Heart left ventricle (tissue), 16 donors: Measurements from ENCODE around the gene SCAI. TPM values are rescaled to one million over a fixed set of nuclear protein-coding genes. Genes with fewer than 3 reads are reported as not detected.
"Not testable (repeated sequence)": the region's sequence is repeated elsewhere in the genome, so short reads cannot be mapped to it uniquely, and the experiment has no call there.

Source experiments
- ATAC-seq, 4 donors: fragments of 200-7000 bp; cut with Tn5 transposase; one replicate each; pipeline ENCODE4 v1.9.1; 2020 to 2022; ENCODE audit warnings: moderate library complexity in 4 of 4, mild to moderate bottlenecking in 3 of 4, moderate number of reproducible peaks in 1 of 4
- DNase-seq, 5 donors: peaks; one replicate each; pipeline ENCODE4 v3.0.0-alpha.2; 2020
- H3K27ac ChIP-seq, 12 donors: fragments of 200-600 bp; sonication (generic) in 4 of 12; one replicate each; pipeline versions ENCODE4 v1.5.0 to v1.8.0; 2016 to 2022; ENCODE audit warnings: mild to moderate bottlenecking in 2 of 12
- H3K27me3 ChIP-seq, 9 donors: fragments of 200-600 bp; sonication (generic) in 2 of 9; one replicate each; pipeline versions ENCODE4 v1.5.1 to v1.8.0; 2016 to 2022; ENCODE audit warnings: mild to moderate bottlenecking in 3 of 9
- H3K36me3 ChIP-seq, 9 donors: fragments of 200-600 bp; sonication (generic) in 2 of 9; one replicate each; pipeline versions ENCODE4 v1.5.0 to v1.8.0; 2018 to 2022; ENCODE audit warnings: mild to moderate bottlenecking in 2 of 9
- H3K4me1 ChIP-seq, 12 donors: fragments of 200-600 bp; sonication (generic) in 4 of 12; one replicate each; pipeline versions ENCODE4 v1.5.0 to v1.8.0; 2016 to 2022; ENCODE audit warnings: mild to moderate bottlenecking in 3 of 12
- H3K4me3 ChIP-seq, 12 donors: fragments of 200-600 bp; sonication (generic) in 4 of 12; one replicate each; pipeline versions ENCODE4 v1.5.0 to v1.8.0; 2017 to 2022; ENCODE audit warnings: mild to moderate bottlenecking in 9 of 12, moderate library complexity in 4 of 12
- H3K9me3 ChIP-seq, 12 donors: fragments of 200-600 bp; sonication (generic) in 4 of 12; one replicate each; pipeline versions ENCODE4 v1.5.0 to v1.8.0; 2016 to 2022; ENCODE audit warnings: mild to moderate bottlenecking in 1 of 12
- CTCF ChIP-seq, 12 donors: fragments of 200-600 bp; sonication (generic) in 4 of 12; IDR thresholded peaks; one replicate each; pipeline versions ENCODE4 v1.5.0 to v1.8.0; 2018 to 2022; ENCODE audit warnings: antibody characterized with exemption in 12 of 12, mild to moderate bottlenecking in 5 of 12
- POLR2A ChIP-seq, 2 donors: fragments of 450-650 bp; IDR thresholded peaks; one replicate each; pipeline ENCODE4 v1.6.1; 2017; ENCODE audit warnings: antibody characterized with exemption in 2 of 2, mild to moderate bottlenecking in 2 of 2, moderate library complexity in 2 of 2
- WGBS, 4 donors: extraction: QIAGEN DNeasy Blood & Tissue Kit in 2 of 4; methylation state at CpG; one replicate each; pipeline versions ENCODE4 v1.1.5 to v1.1.7; 2013 to 2018; 5-methylcytosine and 5-hydroxymethylcytosine counted together
- intact Hi-C, 10 donors: fragments of 100-400 bp; cut with DNase I; formaldehyde crosslinking; loops; one replicate each; pipeline versions ENCODE4 v1.11.1 to v1.14.2; 2022
- polyA plus RNA-seq, 2 donors: library from polyadenylated mRNA; stranded (reverse); fragments of 200-250 nt; gene quantifications; one replicate each; pipeline ENCODE4 v1.2.3, GENCODE V29; 2013
- total RNA-seq, 9 donors: library from RNA; depleted of rRNA in 2 of 9; stranded (reverse); fragments of >200 nt in 2 of 9; fragmentation: NEBNext Ultra II Directional in 3 of 9; extraction: Animal tissue kit (Norgen Biotek cat#: 25700) in 3 of 9; gene quantifications; one replicate each; pipeline versions ENCODE4 v1.1.0 to v1.2.4, GENCODE V29; 2016 to 2023
- donor health status: ischemic (EF 13 %, LVEDD 7.1; RV severe dilation, severe dysfunction).
- donor health status: healthy with polysubstance abuse.
- donor health status: DM: no; HTN: yes; CAD: no.
- donor health status: DM: no; HTN: no; CAD: no.
- donor health status: ischemic (EF 25% LVEDD 6.9; RV normal size, moderate dysfunction).
- donor health status: ischemic (EF 25% LVEDD 5.7; RV mildly dilated, moderate dysfunction).
- donor health status: healthy.
- donor health status: DM: yes; HTN: yes; CAD: no.
- donor health status: ischemic (EF 35%, LVEDD 5.7; RV mildly dilated, moderate dysfunction).
- donor health status: nonischemic (EF 11% LVEDD 7.7; RV severe dilation, severe dysfunction).
- donor health status: DM: yes; HTN: yes; CAD: no.
- donor health status: PGD.
- donor health status: ischemic (EF 29% LVEDD 5.4; RV normal size, mild dysfunction).
- donor health status: nonischemic (EF 23%, LVEDD 6.1; RV moderate dilation, normal function).

Gene SCAI
- total and polyA plus RNA-seq, 11 donors = 1.4 to 5.3 (median 3.8) TPM

GRCh38 chr9:125038166-125038565, 105.2 kb downstream of the SCAI start:
- Histone ChIP-seq H3K4me3 (no peak overlapping the region), H3K9me3 (no peaks in the 10 kb centered on the region), H3K36me3 (no peaks in the 10 kb centered on the region), H3K27me3 (no peaks in the 10 kb centered on the region), H3K4me1 (no peaks in the 10 kb centered on the region), H3K27ac (no peak overlapping the region)
- no peak for DNase-seq
- TF ChIP-seq POLR2A (IDR thresholded peaks at IDR 0.05) = no peak
- no peak for TF ChIP-seq CTCF (IDR thresholded peaks at IDR 0.05)
- ATAC-seq = no peak
- intact Hi-C loops = no loop called here
- 79 to 85% (median 80%) methylated on average over 2 of the region's 2 CpGs for WGBS, 4 donors

GRCh38 chr9:125028041-125028440, 115.3 kb downstream of the SCAI start:
- no peak for DNase-seq
- Histone ChIP-seq H3K9me3 (no peaks in the 10 kb centered on the region), H3K36me3 (peaks cover 0 to 35% (median 19%) of the 10 kb centered on the region in 9 donors), H3K27me3 (no peaks in the 10 kb centered on the region), H3K4me1 (no peaks in the 10 kb centered on the region), H3K4me3 (no peak overlapping the region), H3K27ac (no peak overlapping the region)
- intact Hi-C loops = no loop called here
- ATAC-seq = no peak
- no peak for TF ChIP-seq CTCF (IDR thresholded peaks at IDR 0.05)
- TF ChIP-seq POLR2A (IDR thresholded peaks at IDR 0.05) = no peak
- WGBS, 4 donors = 94 to 97% (median 96%) methylated on average over 3 of the region's 3 CpGs

GRCh38 chr9:125024917-125025316, 118.4 kb downstream of the SCAI start:
- Histone ChIP-seq H3K4me1 (no peaks in the 10 kb centered on the region), H3K27me3 (no peaks in the 10 kb centered on the region), H3K27ac (no peak overlapping the region), H3K4me3 (no peak overlapping the region), H3K36me3 (peaks cover 0 to 40% (median 19%) of the 10 kb centered on the region in 9 donors), H3K9me3 (peaks cover 0 to 7% (median 0%) of the 10 kb centered on the region in 12 donors)
- WGBS, 4 donors = 96 to 100% (median 99%) methylated on average over 1 of the region's 1 CpG
- DNase-seq (no peak), ATAC-seq (no peak)
- TF ChIP-seq POLR2A (IDR thresholded peaks at IDR 0.05) (no peak), CTCF (IDR thresholded peaks at IDR 0.05) (no peak)
- intact Hi-C loops = no loop called here

- intact Hi-C loops = no loop called here
- DNase-seq = no peak
- TF ChIP-seq CTCF (IDR thresholded peaks at IDR 0.05) (no peak), POLR2A (IDR thresholded peaks at IDR 0.05) (no peak)
- H3K4me1 ChIP-seq = no peaks in the 10 kb centered on the region
- no peak for ATAC-seq
- peaks cover 0 to 7% (median 0%) of the 10 kb centered on the region in 12 donors for H3K9me3 ChIP-seq
- H3K27ac ChIP-seq = no peak overlapping the region
- peaks cover 0 to 53% (median 23%) of the 10 kb centered on the region in 9 donors for H3K36me3 ChIP-seq
- H3K4me3 ChIP-seq = no peak overlapping the region
- H3K27me3 ChIP-seq = no peaks in the 10 kb centered on the region
- 95 to 97% (median 96%) methylated on average over 4 of the region's 4 CpGs for WGBS, 4 donors
Measured at GRCh38 chr9:125021069-125021468, 122.3 kb downstream of the SCAI start.

GRCh38 chr9:125015655-125016054, 127.7 kb downstream of the SCAI start:
- H3K4me1 ChIP-seq, intact Hi-C loops, ATAC-seq, H3K9me3 ChIP-seq, DNase-seq, H3K27me3 ChIP-seq, H3K4me3 ChIP-seq, H3K27ac ChIP-seq: not testable (repeated sequence)
- WGBS, 4 donors = 71 to 97% (median 94%) methylated on average over 4 to 5 of the region's 5 CpGs
- peaks cover 0 to 31% (median 10%) of the 10 kb centered on the region in 9 donors for H3K36me3 ChIP-seq

- H3K27ac ChIP-seq, intact Hi-C loops, DNase-seq, H3K4me1 ChIP-seq, H3K9me3 ChIP-seq, ATAC-seq, H3K27me3 ChIP-seq, H3K4me3 ChIP-seq, H3K36me3 ChIP-seq: not testable (repeated sequence)
- WGBS, 4 donors = 93 to 99% (median 96%) methylated on average over 4 of the region's 4 CpGs; no CpG with 5 or more reads in 1 of the 4 donors
Measured at GRCh38 chr9:125012013-125012412, 131.3 kb downstream of the SCAI start.
